Astrocyte of the spinal cord (primary cell): ENCODE measurements around the gene CLEC12A.

Experiments used
- DNase-seq: peaks from one replicate; pipeline ENCODE4 v3.0.0; 2011; ENCODE audit warnings: low read depth, low spot score
- H3K4me3 ChIP-seq: 2 replicates; pipeline ENCODE4 v1.5.1; 2011; ENCODE audit warnings: low read depth, mild to moderate bottlenecking, low read length, moderate library complexity
- CTCF ChIP-seq: IDR thresholded peaks from 2 replicates; pipeline ENCODE4 v1.5.1; 2012; ENCODE audit warnings: low read depth, mild to moderate bottlenecking, low read length, inconsistent platforms
- in situ Hi-C: cut with HindIII; loops from 2 replicates; pipeline ENCODE4 v1.10.0; 2017; ENCODE audit warnings: low sequenced_read_pairs

The CLEC12A gene

GRCh38 chr12:9932270-9932669 lies 38.9 kb upstream of the CLEC12A start, which contains the start of gene CLEC2A:
Gene CLEC2A, minus strand, starts transcription at chr12:9932370. Its CDS starts 41 bp downstream, at chr12:9932329.
- no peak within 1 kb of the TSS for H3K4me3 ChIP-seq
- no peak for TF ChIP-seq CTCF
- DNase-seq: no peak
- in situ Hi-C loops: no loop called here

GRCh38 chr12:9933958-9934357 lies 37.3 kb upstream of the CLEC12A start:
- no peak for DNase-seq
- in situ Hi-C loops: no loop called here
- no peak overlapping the region for H3K4me3 ChIP-seq
- TF ChIP-seq CTCF: no peak

GRCh38 chr12:9935026-9935425 lies 36.2 kb upstream of the CLEC12A start:
- H3K4me3 ChIP-seq: no peak overlapping the region
- TF ChIP-seq CTCF: no peak
- DNase-seq: no peak
- in situ Hi-C loops: no loop called here

- DNase-seq: no peak
- H3K4me3 ChIP-seq: no peak overlapping the region
- TF ChIP-seq CTCF: no peak
- in situ Hi-C loops: no loop called here
Measured at GRCh38 chr12:9936591-9936990, 34.6 kb upstream of the CLEC12A start.

- peak; percentile 43 for TF ChIP-seq CTCF
- in situ Hi-C loops: no loop called here
- no peak overlapping the region for H3K4me3 ChIP-seq
- no peak for DNase-seq
Measured at GRCh38 chr12:9940375-9940774, 30.8 kb upstream of the CLEC12A start.

- TF ChIP-seq CTCF: no peak
- H3K4me3 ChIP-seq: no peak overlapping the region
- in situ Hi-C loops: no loop called here
- DNase-seq: no peak
Measured at GRCh38 chr12:9941838-9942237, 29.4 kb upstream of the CLEC12A start.

- in situ Hi-C loops: no loop called here
- no peak overlapping the region for H3K4me3 ChIP-seq
- DNase-seq: no peak
- no peak for TF ChIP-seq CTCF
Measured at GRCh38 chr12:9943240-9943639, 28.0 kb upstream of the CLEC12A start.
